Mucosa of rectum (tissue), 2 donors: ENCODE data around the gene PI4K2A.

Experiments
- H3K27ac ChIP-seq, 2 donors: one replicate each; pipeline ENCODE4 v1.7.0; 2013; ENCODE audit warnings: inconsistent platforms in 2 of 2, low read depth in 2 of 2, low read length in 2 of 2
- H3K27me3 ChIP-seq, 2 donors: one replicate each; pipeline ENCODE4 v1.7.0; 2013; ENCODE audit warnings: low read length in 2 of 2; ENCODE audit not compliant: control insufficient read depth in 2 of 2, insufficient read depth in 2 of 2
- H3K36me3 ChIP-seq, 2 donors: one replicate each; pipeline ENCODE4 v1.7.0; 2013; ENCODE audit warnings: low read length in 2 of 2; ENCODE audit not compliant: control insufficient read depth in 2 of 2, insufficient read depth in 2 of 2
- H3K4me1 ChIP-seq, 2 donors: one replicate each; pipeline ENCODE4 v1.7.0; 2013; ENCODE audit warnings: low read length in 2 of 2, mild to moderate bottlenecking in 1 of 2; ENCODE audit not compliant: control insufficient read depth in 2 of 2, insufficient read depth in 2 of 2
- H3K4me3 ChIP-seq, 2 donors: one replicate each; pipeline ENCODE4 v1.7.0; 2013; ENCODE audit warnings: low read length in 2 of 2
- H3K9ac ChIP-seq, 2 donors: one replicate each; pipeline ENCODE4 v1.7.0; 2013; ENCODE audit warnings: low read length in 2 of 2, low read depth in 1 of 2, mild to moderate bottlenecking in 1 of 2
- H3K9me3 ChIP-seq, 2 donors: one replicate each; pipeline ENCODE4 v1.7.0; 2013; ENCODE audit warnings: low read length in 2 of 2; ENCODE audit not compliant: control insufficient read depth in 2 of 2
- donor health status: healthy.
- donor health status: Normal muscosa, but diverticular disease.

PI4K2A gene

GRCh38 chr10:97713339-97713825, 72.9 kb downstream of the PI4K2A start, which contains the start of gene MARVELD1:
TSS of gene MARVELD1 (plus strand) at chr10:97713730. CDS start at chr10:97713877, 147 bp downstream.
- Histone ChIP-seq H3K4me3 (peak within 1 kb of the TSS; percentile 76 to 77), H3K9me3 (no peaks in the 10 kb centered on the region), H3K36me3 (peaks cover 7 to 11% of the 10 kb centered on the region in 2 donors), H3K27ac (peak within 1 kb of the TSS; percentile 93 to 95), H3K4me1 (peaks cover 34 to 38% of the 10 kb centered on the region in 2 donors), H3K27me3 (no peaks in the 10 kb centered on the region), H3K9ac (peak within 1 kb of the TSS; percentile 74 to 80)

- peak overlapping the region; percentile 74 to 80 for H3K9ac ChIP-seq
- H3K27me3 ChIP-seq, result no peaks in the 10 kb centered on the region
- H3K27ac ChIP-seq, result peak overlapping the region; percentile 93 to 95
- H3K9me3 ChIP-seq, result no peaks in the 10 kb centered on the region
- H3K4me1 ChIP-seq, result peaks cover 39 to 42% of the 10 kb centered on the region in 2 donors
- peaks cover 7 to 11% of the 10 kb centered on the region in 2 donors for H3K36me3 ChIP-seq
- H3K4me3 ChIP-seq, result peak overlapping the region; percentile 76 to 77
Observed at GRCh38 chr10:97713826-97714400, 73.4 kb downstream of the PI4K2A start.

DNA sequence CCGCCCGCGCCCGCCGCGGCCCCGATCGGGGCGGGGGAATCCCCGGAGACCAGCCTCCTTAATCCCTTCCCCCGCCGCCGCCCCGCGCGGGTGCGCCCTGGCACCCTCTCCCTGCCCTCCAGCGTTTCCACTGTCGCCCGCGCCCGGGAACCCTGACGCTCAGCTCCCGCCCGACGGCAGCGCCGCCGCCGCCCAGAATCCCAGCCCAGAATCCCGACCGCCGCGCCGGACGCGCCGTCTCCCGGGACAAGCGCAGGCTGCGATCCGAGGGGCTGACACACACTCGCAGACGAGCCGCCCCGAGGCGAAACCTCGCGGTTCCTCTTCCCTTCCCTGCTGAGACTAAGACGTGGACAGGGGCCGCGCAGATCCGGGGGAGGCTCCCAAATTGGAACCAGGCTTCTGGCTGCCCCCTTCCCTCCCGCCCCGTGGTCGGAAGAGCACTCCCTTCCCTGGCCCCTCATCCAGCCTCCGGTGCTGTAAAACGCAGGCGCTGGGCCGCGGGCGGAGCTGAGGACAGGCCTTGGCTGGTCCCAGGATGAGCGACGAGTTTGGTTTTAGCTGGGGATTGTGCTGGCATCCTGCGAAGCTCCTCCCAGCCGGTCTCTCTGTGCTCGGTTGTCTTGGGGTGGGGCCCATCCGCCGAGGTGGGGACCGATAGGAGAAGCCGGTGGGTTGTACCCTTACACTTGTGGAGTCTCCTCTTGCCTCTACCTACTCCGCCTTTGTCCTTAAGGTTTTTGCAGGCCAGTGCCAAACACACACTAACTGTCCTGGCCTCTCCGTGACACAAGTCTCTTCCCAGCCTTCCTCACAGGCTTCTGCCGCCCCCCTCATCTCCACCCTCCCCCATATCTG, 74.2 kb downstream of the PI4K2A start:
- Histone ChIP-seq H3K4me1 (peaks cover 43 to 44% of the 10 kb centered on the region in 2 donors), H3K4me3 (peak overlapping the region; percentile 76 to 77), H3K9ac (peak overlapping the region; percentile 74 to 80), H3K36me3 (peaks cover 7 to 11% of the 10 kb centered on the region in 2 donors), H3K9me3 (no peaks in the 10 kb centered on the region), H3K27me3 (no peaks in the 10 kb centered on the region), H3K27ac (peak overlapping the region; percentile 93 to 95)

- Histone ChIP-seq H3K27ac (peak overlapping the region; percentile 93 to 95), H3K4me1 (peaks cover 46 to 48% of the 10 kb centered on the region in 2 donors), H3K4me3 (peak overlapping the region; percentile 76 to 77)
Observed at GRCh38 chr10:97715259-97715874, 74.9 kb downstream of the PI4K2A start.

GRCh38 chr10:97717627-97718026, 77.2 kb downstream of the PI4K2A start:
- Histone ChIP-seq H3K27me3 (no peaks in the 10 kb centered on the region), H3K9me3 (no peaks in the 10 kb centered on the region), H3K9ac (peak overlapping the region in 1 of 2 donors; percentile 65), H3K36me3 (peaks cover 7 to 11% of the 10 kb centered on the region in 2 donors), H3K27ac (peak overlapping the region; percentile 86 to 90), H3K4me3 (no peak overlapping the region), H3K4me1 (peaks cover 57 to 58% of the 10 kb centered on the region in 2 donors)

More at GRCh38 chr10:97715259-97715874, 74.9 kb downstream of the PI4K2A start:
- peak overlapping the region; percentile 74 to 80 for H3K9ac ChIP-seq
- H3K27me3 ChIP-seq, result no peaks in the 10 kb centered on the region
- H3K9me3 ChIP-seq, result no peaks in the 10 kb centered on the region
- H3K36me3 ChIP-seq, result peaks cover 7 to 11% of the 10 kb centered on the region in 2 donors

- Histone ChIP-seq H3K27me3 (no peaks in the 10 kb centered on the region), H3K36me3 (peaks cover 7 to 11% of the 10 kb centered on the region in 2 donors), H3K4me3 (peak overlapping the region; percentile 1 to 26), H3K27ac (peak overlapping the region; percentile 86 to 90), H3K9ac (peak overlapping the region; percentile 48 to 65), H3K4me1 (peaks cover 56 to 58% of the 10 kb centered on the region in 2 donors), H3K9me3 (no peaks in the 10 kb centered on the region)
Observed at GRCh38 chr10:97718178-97718577, 77.7 kb downstream of the PI4K2A start.

- Histone ChIP-seq H3K27me3 (no peaks in the 10 kb centered on the region), H3K4me1 (peaks cover 57 to 60% of the 10 kb centered on the region in 2 donors), H3K9ac (peak overlapping the region; percentile 48 to 65), H3K36me3 (peaks cover 7 to 11% of the 10 kb centered on the region in 2 donors), H3K9me3 (no peaks in the 10 kb centered on the region), H3K4me3 (peak overlapping the region; percentile 1 to 38), H3K27ac (peak overlapping the region; percentile 86 to 90)
Observed at GRCh38 chr10:97718659-97719142, 78.2 kb downstream of the PI4K2A start.

- Histone ChIP-seq H3K27ac (peak overlapping the region; percentile 86 to 90), H3K4me3 (no peak overlapping the region), H3K9me3 (no peaks in the 10 kb centered on the region), H3K36me3 (peaks cover 7 to 11% of the 10 kb centered on the region in 2 donors), H3K4me1 (peaks cover 60 to 69% of the 10 kb centered on the region in 2 donors), H3K27me3 (no peaks in the 10 kb centered on the region), H3K9ac (peak overlapping the region in 1 of 2 donors; percentile 45)
Observed at GRCh38 chr10:97719602-97720001, 79.1 kb downstream of the PI4K2A start.

DNA sequence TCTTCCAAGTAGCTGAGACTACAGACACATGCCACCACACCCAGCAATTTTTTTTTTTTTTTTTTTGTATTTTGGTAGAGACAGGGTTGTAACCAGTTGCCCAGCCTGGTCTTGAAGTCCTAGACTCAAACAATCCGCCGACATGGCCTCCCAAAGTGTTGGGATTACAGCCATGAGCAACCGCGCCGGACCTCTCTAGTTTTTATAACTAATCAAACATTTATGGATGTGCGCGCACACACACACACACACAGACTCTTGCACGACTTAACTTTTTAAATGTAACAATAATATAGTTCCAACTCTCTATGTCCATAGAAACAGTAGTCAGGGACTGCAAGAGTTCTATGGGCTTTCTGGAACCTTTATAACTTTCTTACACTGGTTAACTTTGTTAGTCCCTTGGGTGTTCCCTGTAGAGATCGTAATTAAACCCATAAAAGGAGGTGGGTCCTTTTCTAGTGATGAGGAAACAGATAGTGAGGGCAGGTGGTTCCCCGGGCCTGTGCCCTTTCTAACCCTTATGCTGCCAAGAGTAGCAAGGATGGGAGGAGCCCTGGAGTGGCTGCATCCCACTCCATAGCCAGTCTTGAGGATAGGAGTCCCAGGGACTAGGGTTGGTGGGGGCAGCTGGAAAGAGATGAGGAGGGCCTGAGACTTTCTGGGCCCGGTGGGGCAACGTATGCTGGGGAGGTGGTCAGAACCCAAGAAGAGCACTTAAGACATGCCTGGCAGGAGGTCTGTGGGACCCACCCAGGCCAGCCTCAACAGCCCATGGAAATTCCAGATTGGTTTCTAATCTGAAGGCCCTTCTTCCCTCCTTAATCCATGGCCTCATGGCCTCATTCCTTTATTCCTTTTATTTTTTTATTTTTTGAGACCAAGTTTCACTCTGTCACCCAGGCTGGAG, 81.7 kb downstream of the PI4K2A start:
- Histone ChIP-seq H3K27ac (peak overlapping the region; percentile 76 to 82), H3K27me3 (no peaks in the 10 kb centered on the region), H3K9ac (peak overlapping the region in 1 of 2 donors; percentile 29), H3K4me1 (peaks cover 56 to 64% of the 10 kb centered on the region in 2 donors), H3K9me3 (no peaks in the 10 kb centered on the region), H3K36me3 (peaks cover 2 to 9% of the 10 kb centered on the region in 2 donors), H3K4me3 (peak overlapping the region in 1 of 2 donors; percentile 27)
